Upper lobe of right lung (tissue), 1 donor: ENCODE results near the gene IL1RAPL1. TPM values are rescaled to one million over a fixed set of nuclear protein-coding genes. Genes with fewer than 3 reads are reported as not detected.

ENCODE experiments used
- ATAC-seq: fragments of 200-7000 bp; cut with Tn5 transposase; one replicate; pipeline ENCODE4 v1.9.1; 2020; ENCODE audit warnings: mild to moderate bottlenecking, moderate library complexity
- DNase-seq: peaks from one replicate; pipeline ENCODE4 v3.0.0-alpha.2; 2020
- H3K27ac ChIP-seq: fragments of 200-600 bp; one replicate; pipeline ENCODE4 v1.8.0; 2022
- H3K27me3 ChIP-seq: fragments of 200-600 bp; one replicate; pipeline ENCODE4 v1.8.0; 2022; ENCODE audit warnings: mild to moderate bottlenecking
- H3K36me3 ChIP-seq: fragments of 200-600 bp; one replicate; pipeline ENCODE4 v1.8.0; 2022
- H3K4me1 ChIP-seq: fragments of 200-600 bp; one replicate; pipeline ENCODE4 v1.8.0; 2022
- H3K4me3 ChIP-seq: fragments of 200-600 bp; one replicate; pipeline ENCODE4 v1.8.0; 2022; ENCODE audit warnings: mild to moderate bottlenecking
- H3K9me3 ChIP-seq: fragments of 200-600 bp; one replicate; pipeline ENCODE4 v1.8.0; 2022
- intact Hi-C: fragments of 100-400 bp; cut with DNase I; formaldehyde crosslinking; loops from one replicate; pipeline ENCODE4 v1.11.0; 2022
- total RNA-seq: library from RNA; stranded (reverse); fragmentation: NEBNext Ultra II Directional; extraction: Animal tissue kit (Norgen Biotek cat#: 25700); gene quantifications from one replicate; pipeline ENCODE4 v1.2.1, GENCODE V29; 2021
- TF ChIP-seq, protein P1 (sequence below): fragments of 200-600 bp; IDR thresholded peaks from one replicate; pipeline ENCODE4 v1.8.0; 2022; ENCODE audit warnings: antibody characterized with exemption
- donor health status: DM: no; HTN: yes; CAD: no; lungs with severe emphysema.

The IL1RAPL1 gene
- total RNA-seq, 1 donor from 2014 or later, result not detected

DNA sequence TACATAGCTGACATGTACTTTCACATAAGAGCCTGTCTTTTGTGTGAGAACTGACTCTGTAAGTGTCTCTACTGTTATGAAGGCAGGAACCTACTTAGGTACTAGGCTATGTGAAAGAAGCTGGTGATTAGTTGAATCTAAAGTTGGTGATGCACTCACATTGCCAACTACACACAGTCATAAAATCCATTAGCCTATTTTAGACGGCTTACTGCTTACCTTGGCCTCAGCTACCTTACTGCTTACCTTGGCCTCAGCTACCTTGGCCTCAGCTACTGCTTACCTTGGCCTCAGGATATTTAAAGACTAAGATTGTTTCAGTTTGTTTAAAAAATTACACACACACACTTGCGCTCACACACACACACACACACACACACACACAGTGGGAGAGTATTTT is 549.7 kb downstream of the IL1RAPL1 start:
- H3K4me1 ChIP-seq, result no peaks in the 10 kb centered on the region
- TF ChIP-seq, protein P1, sequence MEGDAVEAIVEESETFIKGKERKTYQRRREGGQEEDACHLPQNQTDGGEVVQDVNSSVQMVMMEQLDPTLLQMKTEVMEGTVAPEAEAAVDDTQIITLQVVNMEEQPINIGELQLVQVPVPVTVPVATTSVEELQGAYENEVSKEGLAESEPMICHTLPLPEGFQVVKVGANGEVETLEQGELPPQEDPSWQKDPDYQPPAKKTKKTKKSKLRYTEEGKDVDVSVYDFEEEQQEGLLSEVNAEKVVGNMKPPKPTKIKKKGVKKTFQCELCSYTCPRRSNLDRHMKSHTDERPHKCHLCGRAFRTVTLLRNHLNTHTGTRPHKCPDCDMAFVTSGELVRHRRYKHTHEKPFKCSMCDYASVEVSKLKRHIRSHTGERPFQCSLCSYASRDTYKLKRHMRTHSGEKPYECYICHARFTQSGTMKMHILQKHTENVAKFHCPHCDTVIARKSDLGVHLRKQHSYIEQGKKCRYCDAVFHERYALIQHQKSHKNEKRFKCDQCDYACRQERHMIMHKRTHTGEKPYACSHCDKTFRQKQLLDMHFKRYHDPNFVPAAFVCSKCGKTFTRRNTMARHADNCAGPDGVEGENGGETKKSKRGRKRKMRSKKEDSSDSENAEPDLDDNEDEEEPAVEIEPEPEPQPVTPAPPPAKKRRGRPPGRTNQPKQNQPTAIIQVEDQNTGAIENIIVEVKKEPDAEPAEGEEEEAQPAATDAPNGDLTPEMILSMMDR, result no peak
- DNase-seq (no peak), ATAC-seq (no peak)
- no peaks in the 10 kb centered on the region for H3K27me3 ChIP-seq
- H3K36me3 ChIP-seq, result no peaks in the 10 kb centered on the region
- intact Hi-C loops, result no loop called here
- no peak overlapping the region for H3K27ac ChIP-seq
- H3K4me3 ChIP-seq, result no peak overlapping the region
- H3K9me3 ChIP-seq, result no peaks in the 10 kb centered on the region

DNA sequence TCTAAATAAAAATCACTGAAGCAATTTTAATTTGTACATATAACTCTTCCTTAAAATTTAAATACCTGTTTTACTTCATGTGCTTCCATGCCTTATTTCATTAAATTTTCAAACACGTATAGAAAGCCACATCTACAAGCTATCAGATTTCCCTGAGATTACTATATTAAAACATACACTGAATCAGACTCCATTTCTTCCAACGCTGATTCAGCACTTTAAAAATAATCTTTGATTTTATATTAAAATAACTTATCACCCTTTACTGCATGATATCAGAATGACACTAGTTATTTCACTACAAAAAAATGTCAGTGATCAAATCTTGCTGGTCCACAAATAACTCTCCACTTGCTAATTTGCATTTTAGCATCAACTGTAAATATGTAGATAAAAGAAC is 550.8 kb downstream of the IL1RAPL1 start:
- H3K27ac ChIP-seq, result no peak overlapping the region
- no peak overlapping the region for H3K4me3 ChIP-seq
- intact Hi-C loops, result no loop called here
- no peaks in the 10 kb centered on the region for H3K27me3 ChIP-seq
- TF ChIP-seq, protein P1, result no peak
- no peaks in the 10 kb centered on the region for H3K36me3 ChIP-seq
- H3K9me3 ChIP-seq, result no peaks in the 10 kb centered on the region
- no peak for DNase-seq
- ATAC-seq, result no peak
- no peaks in the 10 kb centered on the region for H3K4me1 ChIP-seq

DNA sequence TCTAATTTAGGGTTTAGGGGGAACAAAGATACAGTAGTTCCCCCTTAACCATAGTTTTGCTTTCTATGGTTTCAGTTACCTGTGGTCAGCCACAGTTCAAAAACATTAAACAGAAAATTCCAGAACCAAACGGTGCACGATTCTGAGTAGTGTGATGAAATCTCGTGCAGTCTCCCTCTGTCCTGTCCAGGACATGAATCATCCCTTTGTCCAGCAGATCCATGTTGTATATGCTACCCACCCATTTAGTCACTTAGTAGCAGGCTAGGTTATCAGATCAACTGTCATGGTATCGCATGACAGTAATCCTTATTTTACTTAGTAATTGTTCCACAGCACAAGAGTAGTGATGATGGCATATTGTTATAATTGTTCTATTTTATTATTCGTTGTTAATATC is 556.1 kb downstream of the IL1RAPL1 start:
- TF ChIP-seq, protein P1, result no peak
- ATAC-seq, result no peak
- Histone ChIP-seq H3K27ac (no peak overlapping the region), H3K4me1 (no peaks in the 10 kb centered on the region), H3K27me3 (no peaks in the 10 kb centered on the region), H3K4me3 (no peak overlapping the region), H3K36me3 (no peaks in the 10 kb centered on the region), H3K9me3 (no peaks in the 10 kb centered on the region)
- intact Hi-C loops, result no loop called here
- DNase-seq, result no peak

DNA sequence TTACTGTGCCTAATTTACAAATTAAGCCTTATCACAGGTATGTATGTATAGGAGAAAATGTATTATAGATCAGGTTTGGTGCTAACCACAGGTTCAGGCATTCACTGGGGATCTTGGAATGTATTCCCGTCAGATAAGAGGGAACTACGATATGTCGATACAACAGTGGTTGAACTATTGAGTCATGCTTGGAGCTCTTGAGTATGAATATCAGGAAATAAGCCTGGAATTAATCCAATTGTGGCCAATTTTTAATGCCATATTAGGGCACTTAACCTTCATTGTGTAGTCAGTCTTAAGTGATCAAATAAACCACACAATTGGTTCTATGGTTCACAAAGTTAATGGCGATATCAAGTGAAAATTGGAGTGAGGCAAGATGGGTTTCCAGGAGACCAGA is 556.5 kb downstream of the IL1RAPL1 start:
- H3K9me3 ChIP-seq, result no peaks in the 10 kb centered on the region
- ATAC-seq, result no peak

DNA sequence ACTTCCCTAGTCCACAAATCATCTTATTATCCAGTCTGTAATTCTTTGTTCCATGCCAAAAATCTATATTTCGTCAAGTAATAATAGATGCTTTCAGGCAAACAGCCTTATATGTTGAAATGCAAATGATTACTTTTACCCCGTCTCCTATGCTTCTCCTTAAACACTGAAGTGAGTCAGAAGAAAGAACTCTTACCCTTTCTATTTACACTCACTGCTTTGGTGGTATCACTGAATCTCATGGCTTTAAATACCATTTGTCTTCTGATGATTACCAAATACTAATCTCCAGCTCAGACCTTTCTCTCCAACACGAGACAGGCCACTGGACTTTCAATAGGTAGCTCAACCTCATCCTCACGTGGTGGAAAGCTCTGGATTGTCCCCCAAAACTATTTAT is 558.1 kb downstream of the IL1RAPL1 start:
- ATAC-seq, result no peak
- TF ChIP-seq, protein P1, result no peak
- intact Hi-C loops, result no loop called here
- no peak overlapping the region for H3K27ac ChIP-seq
- no peaks in the 10 kb centered on the region for H3K4me1 ChIP-seq
- H3K36me3 ChIP-seq, result no peaks in the 10 kb centered on the region
- H3K9me3 ChIP-seq, result no peaks in the 10 kb centered on the region
- DNase-seq, result no peak
- no peak overlapping the region for H3K4me3 ChIP-seq
- no peaks in the 10 kb centered on the region for H3K27me3 ChIP-seq

More for the DNA sequence above, 556.5 kb downstream of the IL1RAPL1 start:
- H3K36me3 ChIP-seq, result no peaks in the 10 kb centered on the region
- H3K27ac ChIP-seq, result no peak overlapping the region
- no peaks in the 10 kb centered on the region for H3K4me1 ChIP-seq
- no peak overlapping the region for H3K4me3 ChIP-seq
- no peaks in the 10 kb centered on the region for H3K27me3 ChIP-seq
- DNase-seq, result no peak
- intact Hi-C loops, result no loop called here
- TF ChIP-seq, protein P1, result no peak

DNA sequence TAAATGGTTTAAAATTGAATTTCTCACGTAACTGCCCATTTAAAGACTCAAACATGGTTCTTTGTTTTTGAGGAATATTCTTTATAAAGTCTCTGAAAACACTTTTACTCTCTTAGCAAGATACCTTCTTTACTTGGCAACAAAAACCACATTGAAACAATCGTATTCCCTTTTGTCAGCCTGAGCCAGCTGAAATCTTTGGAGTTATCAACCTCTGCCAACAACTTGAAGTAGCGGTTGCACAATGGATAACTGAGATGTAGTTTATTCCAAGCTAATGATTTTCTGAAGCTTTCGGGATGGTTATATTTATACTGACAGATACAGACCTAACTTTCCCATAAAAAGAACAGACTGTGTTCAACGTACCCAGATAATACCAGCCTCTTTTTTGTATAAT is 561.3 kb downstream of the IL1RAPL1 start:
- no peak for DNase-seq
- Histone ChIP-seq H3K9me3 (no peaks in the 10 kb centered on the region), H3K27me3 (no peaks in the 10 kb centered on the region), H3K27ac (no peak overlapping the region), H3K36me3 (no peaks in the 10 kb centered on the region), H3K4me1 (no peaks in the 10 kb centered on the region), H3K4me3 (no peak overlapping the region)
- intact Hi-C loops, result no loop called here
- no peak for ATAC-seq
- TF ChIP-seq, protein P1, result no peak
